Epithelial cell of proximal tubule (primary cell): ENCODE measurements around the gene SETD1B. TPM values are rescaled to one million over a fixed set of nuclear protein-coding genes. Genes with fewer than 3 reads are reported as not detected.

Source experiments
- DNase-seq: peaks from one replicate; pipeline ENCODE4 v3.0.0-alpha.2; 2011; ENCODE audit warnings: low read depth
- H3K4me3 ChIP-seq: 2 replicates; pipeline ENCODE4 v1.5.1; 2011; ENCODE audit warnings: low read depth, mild to moderate bottlenecking, low read length
- CTCF ChIP-seq: conservative IDR thresholded peaks from 2 replicates; pipeline ENCODE4 v1.5.1; 2012; ENCODE audit warnings: low read depth, mild to moderate bottlenecking, low read length
- total RNA-seq: library from RNA; depleted of rRNA; stranded (reverse); fragments of >200 nt; gene quantifications from 2 replicates; pipeline ENCODE4 v1.2.3, GENCODE V29; 2015

SETD1B gene
- total RNA-seq, 1 donor from 2014 or later: 5.2 TPM

- TF ChIP-seq CTCF: peak; percentile 90
- no peak overlapping the region for H3K4me3 ChIP-seq
- DNase-seq: no peak
These were observed 30.6 kb upstream of the SETD1B start for GRCh38 chr12:121773011-121773777.

GRCh38 chr12:121774968-121775474 is 28.8 kb upstream of the SETD1B start:
- no peak overlapping the region for H3K4me3 ChIP-seq
- no peak for TF ChIP-seq CTCF
- DNase-seq: no peak

GRCh38 chr12:121775501-121775900 is 28.3 kb upstream of the SETD1B start:
- H3K4me3 ChIP-seq: no peak overlapping the region
- no peak for DNase-seq
- no peak for TF ChIP-seq CTCF

GRCh38 chr12:121776190-121777098 is 27.4 kb upstream of the SETD1B start:
- DNase-seq: no peak
- peak; percentile 92 for TF ChIP-seq CTCF
- no peak overlapping the region for H3K4me3 ChIP-seq

- no peak for TF ChIP-seq CTCF
- H3K4me3 ChIP-seq: no peak overlapping the region
- DNase-seq: no peak
These were observed 25.0 kb upstream of the SETD1B start for GRCh38 chr12:121778567-121779421.

- no peak for TF ChIP-seq CTCF
- DNase-seq: no peak
- no peak overlapping the region for H3K4me3 ChIP-seq
These were observed 24.4 kb upstream of the SETD1B start for GRCh38 chr12:121779422-121779895.
